Gastroesophageal sphincter (tissue), 3 donors: Measurements from ENCODE around the gene LSM4.

Experiments used
- CTCF ChIP-seq, 4 experiments: fragments of 200-600 bp in 2 of 4; fragments of 450-650 bp in 2 of 4; sonication (generic) in 1 of 4; IDR thresholded peaks; one replicate each; pipeline ENCODE4 v1.5.1; 2017 to 2019; ENCODE audit warnings: antibody characterized with exemption in 4 of 4, mild to moderate bottlenecking in 2 of 4, moderate library complexity in 2 of 4
- POLR2AphosphoS5 ChIP-seq: sonication (generic); formaldehyde crosslinking; IDR thresholded peaks from one replicate; pipeline ENCODE4 v1.6.1; 2017; ENCODE audit warnings: antibody characterized with exemption

- TF ChIP-seq CTCF (IDR thresholded peaks at IDR 0.05): no peak
- TF ChIP-seq POLR2AphosphoS5: no peak
Measured at GRCh38 chr19:18319591-18320135, 3.2 kb downstream of the LSM4 start.
